CD8-positive, alpha-beta memory T cell (primary cell): Measurements from ENCODE around the gene PFKL. TPM values are rescaled to one million over a fixed set of nuclear protein-coding genes. Genes with fewer than 3 reads are reported as not detected.

Source experiments
- CTCF ChIA-PET: fragments of 350-600 bp; sonication (Branson Sonifier 250); formaldehyde crosslinking; loops from one replicate; lab custom pipeline; 2021; ENCODE audit warnings: antibody characterized with exemption; lab: Charles Lee
- POLR2A ChIA-PET: fragments of 350-600 bp; sonication (Branson Sonifier 250); formaldehyde crosslinking; loops from one replicate; lab custom pipeline; 2021; ENCODE audit warnings: antibody characterized with exemption; lab: Charles Lee
- DNase-seq, 5 donors: peaks; one replicate each; pipeline versions ENCODE4 v3.0.0 to v3.0.0-alpha.2; 2020 to 2022; ENCODE audit warnings: mixed read lengths in 1 of 5
- H3K27ac ChIP-seq: one replicate; pipeline ENCODE4 v1.7.0; 2013; ENCODE audit warnings: low read depth, mild to moderate bottlenecking, low read length, moderate library complexity
- H3K27me3 ChIP-seq: 2 replicates; pipeline ENCODE4 v1.7.0; 2013; ENCODE audit warnings: low read length, mild to moderate bottlenecking; ENCODE audit not compliant: insufficient read depth, poor library complexity, severe bottlenecking
- H3K36me3 ChIP-seq: 2 replicates; pipeline ENCODE4 v1.7.0; 2013; ENCODE audit warnings: mild to moderate bottlenecking, low read length, moderate library complexity; ENCODE audit not compliant: insufficient read depth
- H3K4me1 ChIP-seq: 2 replicates; pipeline ENCODE4 v1.7.0; 2013; ENCODE audit warnings: mild to moderate bottlenecking, low read length, moderate library complexity; ENCODE audit not compliant: insufficient read depth
- H3K4me3 ChIP-seq: 2 replicates; pipeline ENCODE4 v1.7.0; 2013; ENCODE audit warnings: mild to moderate bottlenecking, low read length
- H3K9me3 ChIP-seq: 2 replicates; pipeline ENCODE4 v1.7.0; 2013; ENCODE audit warnings: mild to moderate bottlenecking, low read length
- H3K27ac Mint-ChIP-seq, 8 donors: one replicate each; pipeline ENCODE4 v1.8.0; 2020 to 2021; ENCODE audit warnings: mixed read lengths in 8 of 8, mild to moderate bottlenecking in 6 of 8, inconsistent platforms in 3 of 8, moderate library complexity in 3 of 8
- H3K27me3 Mint-ChIP-seq, 2 donors: one replicate each; pipeline ENCODE4 v1.8.0; 2020 to 2021; ENCODE audit warnings: mixed read lengths in 2 of 2, mild to moderate bottlenecking in 1 of 2, moderate library complexity in 1 of 2
- H3K36me3 Mint-ChIP-seq, 3 donors: one replicate each; pipeline ENCODE4 v1.8.0; 2020 to 2021; ENCODE audit warnings: mixed read lengths in 3 of 3, inconsistent platforms in 1 of 3, mild to moderate bottlenecking in 1 of 3
- H3K4me1 Mint-ChIP-seq, 3 donors: one replicate each; pipeline ENCODE4 v1.8.0; 2020 to 2021; ENCODE audit warnings: mixed read lengths in 3 of 3, inconsistent platforms in 1 of 3, mild to moderate bottlenecking in 1 of 3
- H3K4me3 Mint-ChIP-seq, 7 donors: one replicate each; pipeline ENCODE4 v1.8.0; 2020 to 2021; ENCODE audit warnings: mixed read lengths in 7 of 7, mild to moderate bottlenecking in 6 of 7, moderate library complexity in 4 of 7, inconsistent platforms in 2 of 7
- H3K9me3 Mint-ChIP-seq, 5 donors: one replicate each; pipeline ENCODE4 v1.8.0; 2020 to 2022; ENCODE audit warnings: mixed read lengths in 5 of 5, mild to moderate bottlenecking in 3 of 5, moderate library complexity in 2 of 5, inconsistent platforms in 1 of 5
- polyA plus RNA-seq: library from polyadenylated mRNA; unstranded; fragments of 300-500 nt; fragmentation: Illumina TruSeq; gene quantifications from one replicate; pipeline ENCODE4 v1.2.3, GENCODE V29; 2021
- total RNA-seq, 2 experiments: library from RNA; stranded (reverse); gene quantifications; one replicate each; pipeline ENCODE4 v1.2.3, GENCODE V29; 2021

PFKL gene
- total and polyA plus RNA-seq, 3 experiments from 2014 or later, result 105 to 129 (median 122) TPM

DNA sequence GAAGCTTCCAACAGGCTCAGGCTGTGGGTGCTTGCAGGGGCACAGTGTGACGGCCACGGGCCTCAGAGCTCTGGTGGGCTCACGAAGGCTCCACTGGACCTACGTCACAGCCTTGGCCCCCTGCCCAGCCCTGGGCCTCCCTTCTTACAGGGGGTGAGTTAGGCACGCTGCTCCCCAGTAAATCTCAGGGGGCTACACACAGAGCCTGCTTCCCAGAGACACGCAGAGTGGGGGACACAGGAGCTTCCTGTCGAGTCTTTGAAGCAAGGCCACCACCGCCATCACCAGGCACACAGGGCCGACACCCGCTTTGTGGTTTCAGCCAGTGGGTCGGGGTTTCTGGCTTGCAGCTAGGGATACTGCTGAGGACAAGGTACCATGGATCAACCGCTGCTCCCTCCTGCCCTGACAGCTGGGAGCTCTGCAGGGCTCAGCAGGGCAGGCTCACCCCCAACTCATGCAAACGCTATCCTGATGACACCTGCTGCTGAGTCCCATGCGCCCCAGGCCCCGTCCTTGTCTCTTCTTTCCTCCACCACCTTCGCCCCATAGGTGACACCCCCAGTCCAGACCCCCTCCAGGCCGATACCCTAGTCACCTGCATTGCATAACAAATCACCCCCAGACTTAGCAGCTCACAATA is 44.8 kb downstream of the PFKL start:
- no peaks in the 10 kb centered on the region for H3K9me3 Mint-ChIP-seq
- Histone ChIP-seq H3K36me3 (no peaks in the 10 kb centered on the region), H3K27me3 (no peaks in the 10 kb centered on the region), H3K27ac (no peak overlapping the region), H3K4me1 (peaks cover 8% of the 10 kb centered on the region), H3K9me3 (no peaks in the 10 kb centered on the region), H3K4me3 (no peak overlapping the region)
- peak overlapping the region in 3 of 8 donors; percentile 12 to 88 (median 36) for H3K27ac Mint-ChIP-seq
- peaks cover 6 to 12% of the 10 kb centered on the region in 2 donors for H3K27me3 Mint-ChIP-seq
- H3K4me3 Mint-ChIP-seq, result no peak overlapping the region
- CTCF ChIA-PET, result no interaction called here
- H3K36me3 Mint-ChIP-seq, result no peaks in the 10 kb centered on the region
- no peak for DNase-seq
- POLR2A ChIA-PET, result no interaction called here
- peaks cover 11 to 19% (median 13%) of the 10 kb centered on the region in 3 donors for H3K4me1 Mint-ChIP-seq

DNA sequence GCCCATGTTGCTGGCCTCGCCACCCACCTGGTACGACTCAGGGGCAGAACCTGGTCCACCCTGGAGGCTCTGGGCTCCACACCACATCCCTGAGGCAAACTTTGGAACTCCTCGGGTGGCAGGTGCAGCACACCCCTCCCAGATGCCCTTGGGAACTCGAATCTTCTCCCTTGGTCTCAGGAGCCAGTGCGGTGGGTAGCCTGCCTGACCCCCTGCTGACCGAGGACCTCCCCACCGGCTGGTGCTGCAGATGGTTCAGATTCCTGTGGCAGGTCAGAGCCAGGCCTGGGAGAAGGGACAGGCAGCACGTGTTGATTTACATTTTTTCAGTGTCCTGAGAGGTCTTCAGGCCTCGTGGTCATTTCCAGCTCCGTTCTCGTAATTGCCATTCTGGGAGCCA is 45.6 kb downstream of the PFKL start:
- H3K9me3 Mint-ChIP-seq, result no peaks in the 10 kb centered on the region
- POLR2A ChIA-PET, result no interaction called here

DNA sequence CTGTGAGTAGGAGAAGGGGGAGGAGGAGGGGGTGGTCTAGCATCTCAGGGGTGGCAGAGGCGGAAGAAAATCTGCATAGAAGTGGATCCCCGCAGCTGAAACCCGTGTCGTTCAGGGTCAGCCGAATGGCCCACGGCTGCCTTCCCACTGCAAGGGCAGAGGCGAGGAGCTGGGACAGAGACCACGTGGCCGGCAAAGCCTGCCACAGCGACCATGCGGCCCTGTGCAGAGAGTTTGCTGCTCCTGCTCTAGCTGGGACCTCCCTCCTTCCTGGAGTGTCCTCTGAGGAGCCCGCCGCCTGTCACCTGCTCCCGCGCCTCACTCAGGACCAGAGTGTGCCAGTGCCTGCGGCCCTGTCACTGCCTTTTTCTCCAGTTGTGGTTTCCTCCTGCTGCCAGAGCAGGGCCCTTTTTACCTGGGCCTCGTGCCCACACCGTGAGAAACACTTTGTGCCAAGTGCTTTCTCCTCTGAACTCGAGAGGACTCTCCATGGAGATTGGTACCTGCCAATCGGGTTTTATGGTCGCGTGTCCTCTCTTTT is 48.1 kb downstream of the PFKL start:
- Histone ChIP-seq H3K4me1 (peaks cover 9% of the 10 kb centered on the region), H3K9me3 (no peaks in the 10 kb centered on the region), H3K27me3 (peaks cover 4% of the 10 kb centered on the region), H3K27ac (no peak overlapping the region), H3K4me3 (no peak overlapping the region), H3K36me3 (no peaks in the 10 kb centered on the region)
- no peaks in the 10 kb centered on the region for H3K9me3 Mint-ChIP-seq
- ChIA-PET POLR2A (no interaction called here), CTCF (no interaction called here)
- H3K27me3 Mint-ChIP-seq, result peaks cover 6 to 16% of the 10 kb centered on the region in 2 donors
- no peak overlapping the region for H3K27ac Mint-ChIP-seq
- no peak overlapping the region for H3K4me3 Mint-ChIP-seq
- no peaks in the 10 kb centered on the region for H3K36me3 Mint-ChIP-seq
- no peak for DNase-seq
- peaks cover 8 to 15% (median 13%) of the 10 kb centered on the region in 3 donors for H3K4me1 Mint-ChIP-seq

More for the DNA sequence above, 45.6 kb downstream of the PFKL start:
- no peaks in the 10 kb centered on the region for H3K36me3 ChIP-seq
- no peaks in the 10 kb centered on the region for H3K9me3 ChIP-seq
- Mint-ChIP-seq H3K27ac (no peak overlapping the region), H3K4me3 (no peak overlapping the region), H3K27me3 (peaks cover 6 to 12% of the 10 kb centered on the region in 2 donors), H3K4me1 (peaks cover 5 to 11% (median 6%) of the 10 kb centered on the region in 3 donors), H3K36me3 (no peaks in the 10 kb centered on the region)
- no peaks in the 10 kb centered on the region for H3K4me1 ChIP-seq
- H3K27me3 ChIP-seq, result no peaks in the 10 kb centered on the region
- DNase-seq, result no peak
- CTCF ChIA-PET, result no interaction called here
- H3K4me3 ChIP-seq, result no peak overlapping the region
- no peak overlapping the region for H3K27ac ChIP-seq

DNA sequence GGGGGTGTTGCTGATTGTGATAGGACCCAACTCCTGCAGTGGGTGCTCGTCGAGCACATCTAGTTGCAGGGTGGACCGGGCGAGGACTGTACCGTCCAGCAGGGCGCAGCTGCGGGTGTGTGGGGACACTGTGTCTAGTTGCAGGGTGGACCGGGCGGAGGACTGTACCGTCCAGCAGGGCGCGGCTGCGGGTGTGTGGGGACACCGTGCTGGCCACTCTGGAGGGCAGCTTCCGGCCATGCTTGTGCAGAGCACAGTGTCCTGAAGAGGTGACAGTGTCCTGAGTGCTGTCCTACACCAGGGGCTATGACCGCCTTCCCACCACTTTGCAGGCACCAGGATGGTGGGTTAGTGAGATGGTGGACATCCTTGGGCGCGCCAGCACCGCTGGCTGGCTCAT is 49.0 kb downstream of the PFKL start:
- H3K36me3 Mint-ChIP-seq, result no peaks in the 10 kb centered on the region
- peaks cover 17 to 20% (median 18%) of the 10 kb centered on the region in 3 donors for H3K4me1 Mint-ChIP-seq
- peaks cover 9 to 16% of the 10 kb centered on the region in 2 donors for H3K27me3 Mint-ChIP-seq
- H3K27ac Mint-ChIP-seq, result no peak overlapping the region
- ChIA-PET POLR2A (no interaction called here), CTCF (no interaction called here)
- H3K4me3 Mint-ChIP-seq, result peak overlapping the region in 1 of 7 donors; percentile 48
- H3K9me3 Mint-ChIP-seq, result no peaks in the 10 kb centered on the region
- Histone ChIP-seq H3K36me3 (no peaks in the 10 kb centered on the region), H3K4me3 (no peak overlapping the region), H3K4me1 (peaks cover 17% of the 10 kb centered on the region), H3K27ac (no peak overlapping the region), H3K9me3 (no peaks in the 10 kb centered on the region), H3K27me3 (peaks cover 4% of the 10 kb centered on the region)
- no peak for DNase-seq

DNA sequence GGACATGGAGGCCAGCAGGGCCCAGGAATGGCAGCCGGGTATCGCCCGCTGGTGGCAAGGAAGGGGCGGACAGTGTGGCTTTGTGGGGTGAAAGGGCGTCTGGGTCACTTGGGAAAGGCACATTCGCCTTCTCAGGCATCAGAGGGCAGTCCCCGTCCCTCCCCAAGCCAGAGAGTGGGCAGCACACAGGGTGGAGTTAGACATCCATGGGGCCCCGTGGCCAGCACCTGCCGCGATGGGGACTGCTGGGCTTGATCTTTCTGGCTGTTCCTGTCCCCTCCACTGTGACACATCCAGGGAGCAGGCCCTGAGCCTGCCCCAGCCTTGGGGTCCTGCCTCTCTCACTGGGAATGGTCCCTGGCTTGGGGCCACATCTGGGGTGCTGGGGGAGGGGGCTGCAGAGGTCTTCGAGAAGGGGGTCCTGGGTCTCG is 49.6 kb downstream of the PFKL start:
- Histone ChIP-seq H3K9me3 (no peaks in the 10 kb centered on the region), H3K36me3 (no peaks in the 10 kb centered on the region), H3K27ac (no peak overlapping the region), H3K4me1 (peaks cover 23% of the 10 kb centered on the region), H3K27me3 (peaks cover 4% of the 10 kb centered on the region), H3K4me3 (no peak overlapping the region)
- ChIA-PET CTCF (no interaction called here), POLR2A (no interaction called here)
- Mint-ChIP-seq H3K36me3 (no peaks in the 10 kb centered on the region), H3K27ac (no peak overlapping the region), H3K27me3 (peaks cover 9 to 16% of the 10 kb centered on the region in 2 donors), H3K9me3 (no peaks in the 10 kb centered on the region), H3K4me3 (no peak overlapping the region), H3K4me1 (peaks cover 23 to 25% (median 23%) of the 10 kb centered on the region in 3 donors)
- DNase-seq, result no peak

DNA sequence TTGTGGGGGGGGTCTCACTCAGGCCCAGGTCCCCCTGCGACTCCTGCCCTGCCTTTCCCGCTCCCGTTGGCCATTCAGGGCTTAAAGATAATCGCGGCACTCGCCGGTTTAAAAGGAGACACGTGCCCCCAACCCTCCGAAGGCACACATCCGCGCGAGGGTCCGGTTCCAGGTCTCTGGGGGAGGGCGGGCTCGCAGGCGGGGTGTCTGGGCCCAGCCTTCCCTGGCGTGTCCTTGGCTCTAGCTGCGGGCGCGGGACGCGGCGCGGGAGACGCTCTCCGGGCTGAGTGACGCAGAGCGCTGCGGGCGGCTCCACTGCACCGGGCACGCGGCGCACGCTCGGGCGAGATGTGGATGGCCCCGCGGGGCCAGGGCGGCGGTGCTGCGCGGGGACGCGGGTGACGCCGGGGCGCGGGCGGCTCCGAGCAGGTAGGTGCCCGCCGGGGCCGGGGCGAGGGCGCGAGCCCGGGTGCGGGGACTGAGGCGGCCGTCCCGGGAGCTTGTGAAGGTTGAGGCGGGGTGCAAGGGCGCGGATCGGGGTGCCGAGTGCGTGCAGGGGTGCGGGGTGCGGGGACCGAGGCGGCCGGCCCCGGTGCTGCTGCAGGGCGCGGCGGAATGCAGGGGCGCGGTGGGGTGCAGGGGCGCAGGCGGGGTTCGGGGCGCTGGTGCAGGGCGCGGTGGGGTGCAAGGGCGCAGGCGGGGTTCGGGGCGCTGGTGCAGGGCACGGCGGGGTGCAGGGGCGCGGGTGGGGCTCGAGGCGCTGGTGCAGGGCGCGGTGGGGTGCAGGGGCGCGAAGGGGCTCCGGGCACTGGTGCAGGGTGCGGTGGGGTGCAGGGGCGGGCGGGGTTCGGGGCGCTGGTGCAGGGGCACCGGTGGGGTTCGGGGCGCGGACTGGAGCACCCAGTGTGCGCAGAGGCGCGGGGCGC is 50.3 kb downstream of the PFKL start:
- Histone ChIP-seq H3K27me3 (peaks cover 4% of the 10 kb centered on the region), H3K9me3 (no peaks in the 10 kb centered on the region), H3K4me1 (peaks cover 30% of the 10 kb centered on the region), H3K36me3 (no peaks in the 10 kb centered on the region), H3K4me3 (no peak overlapping the region), H3K27ac (no peak overlapping the region)
- Mint-ChIP-seq H3K27ac (no peak overlapping the region), H3K4me1 (peaks cover 28 to 30% (median 30%) of the 10 kb centered on the region in 3 donors), H3K27me3 (peaks cover 9 to 16% of the 10 kb centered on the region in 2 donors), H3K4me3 (no peak overlapping the region), H3K36me3 (no peaks in the 10 kb centered on the region), H3K9me3 (no peaks in the 10 kb centered on the region)
- no peak for DNase-seq
- POLR2A ChIA-PET, result no interaction called here
- CTCF ChIA-PET, result no interaction called here

DNA sequence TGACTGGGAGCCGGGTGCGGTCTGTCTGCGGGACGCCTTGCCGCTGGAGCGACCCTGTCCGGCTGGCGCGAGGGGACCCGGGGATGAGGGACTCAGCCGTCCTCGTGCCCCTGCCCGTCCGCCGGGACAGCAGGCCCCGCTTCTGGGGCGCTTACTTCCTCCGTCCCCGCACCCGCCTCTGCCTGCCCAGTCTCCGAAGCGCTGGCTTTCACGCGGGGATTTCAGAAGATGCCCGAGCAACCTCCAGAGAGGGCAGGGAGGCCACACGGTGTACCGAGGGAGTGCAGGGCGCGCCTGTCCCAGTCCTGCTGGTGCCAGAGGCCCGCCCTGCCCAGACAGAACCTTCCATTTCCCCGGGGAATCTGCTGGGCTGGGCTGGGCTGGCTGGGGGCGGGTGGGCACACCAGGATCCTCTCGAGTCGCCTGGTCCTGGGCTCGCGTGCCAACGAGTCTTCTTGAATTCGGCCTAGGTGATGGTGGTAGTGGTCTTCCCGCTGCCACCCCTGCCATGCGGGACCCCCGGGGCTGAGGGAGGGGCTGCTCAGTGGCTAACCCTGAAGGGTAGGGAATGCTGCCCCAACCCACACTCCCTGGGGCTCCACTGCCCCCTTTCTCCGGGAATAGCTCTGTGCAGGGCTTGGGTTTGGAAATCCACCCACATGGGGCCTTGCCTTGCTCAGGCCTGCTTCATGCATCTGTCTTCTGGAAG is 51.1 kb downstream of the PFKL start:
- H3K36me3 Mint-ChIP-seq, result no peaks in the 10 kb centered on the region
- DNase-seq, result no peak
- no peak overlapping the region for H3K27ac Mint-ChIP-seq
- H3K27me3 Mint-ChIP-seq, result peaks cover 9 to 16% of the 10 kb centered on the region in 2 donors
- H3K4me1 ChIP-seq, result peaks cover 36% of the 10 kb centered on the region
- no peaks in the 10 kb centered on the region for H3K9me3 Mint-ChIP-seq
- ChIA-PET POLR2A (no interaction called here), CTCF (no interaction called here)
- H3K4me3 Mint-ChIP-seq, result no peak overlapping the region
- no peaks in the 10 kb centered on the region for H3K9me3 ChIP-seq
- H3K4me3 ChIP-seq, result no peak overlapping the region
- peaks cover 33 to 37% (median 37%) of the 10 kb centered on the region in 3 donors for H3K4me1 Mint-ChIP-seq
- peaks cover 4% of the 10 kb centered on the region for H3K27me3 ChIP-seq
- no peak overlapping the region for H3K27ac ChIP-seq
- H3K36me3 ChIP-seq, result no peaks in the 10 kb centered on the region
